Activated CD4-positive, CD25-positive, alpha-beta regulatory T cell (primary cell): ENCODE measurements around the gene ALPP.
"Not testable (repeated sequence)": the region's sequence is repeated elsewhere in the genome, so short reads cannot be mapped to it uniquely, and the experiment has no call there.

Source experiments
- DNase-seq, 4 experiments: peaks; one replicate each; lab custom pipeline; 2025; lab: John Stamatoyannopoulos, UW

ALPP gene

DNA sequence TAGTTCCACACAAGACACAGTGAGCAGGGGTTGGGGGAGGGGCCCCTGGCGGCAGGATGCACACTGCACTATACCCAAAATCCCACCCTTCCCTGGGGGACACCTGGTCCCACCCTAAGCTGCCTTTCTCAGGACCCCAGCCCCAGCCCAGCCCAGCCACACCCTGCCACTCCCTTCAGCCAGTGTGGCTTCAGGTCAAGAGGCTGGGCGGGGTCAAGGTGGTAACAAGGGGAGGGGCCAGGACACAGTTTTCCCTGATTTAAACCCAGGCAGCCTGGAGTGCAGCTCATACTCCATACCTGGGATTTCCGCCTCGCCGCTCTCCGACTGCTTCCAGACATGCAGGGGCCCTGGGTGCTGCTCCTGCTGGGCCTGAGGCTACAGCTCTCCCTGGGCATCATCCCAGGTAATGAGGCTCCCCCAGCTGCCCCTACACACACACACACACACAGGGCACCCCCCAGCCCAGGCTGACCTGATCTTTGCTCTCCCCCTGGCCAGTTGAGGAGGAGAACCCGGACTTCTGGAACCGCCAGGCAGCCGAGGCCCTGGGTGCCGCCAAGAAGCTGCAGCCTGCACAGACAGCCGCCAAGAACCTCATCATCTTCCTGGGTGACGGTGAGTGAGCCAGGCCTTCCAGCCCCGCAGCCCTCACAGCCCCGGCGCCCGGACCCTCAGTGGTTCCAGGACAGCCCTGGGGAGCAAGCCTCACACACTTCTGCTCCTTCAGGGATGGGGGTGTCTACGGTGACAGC lies 28.2 kb downstream of the ALPP start, which contains the start of gene ALPG:
TSS of gene ALPG (plus strand) at position 289 of the 755 bp plus-strand sequence. CDS start at position 340, 51 bp downstream.
- DNase-seq: no peak

DNA sequence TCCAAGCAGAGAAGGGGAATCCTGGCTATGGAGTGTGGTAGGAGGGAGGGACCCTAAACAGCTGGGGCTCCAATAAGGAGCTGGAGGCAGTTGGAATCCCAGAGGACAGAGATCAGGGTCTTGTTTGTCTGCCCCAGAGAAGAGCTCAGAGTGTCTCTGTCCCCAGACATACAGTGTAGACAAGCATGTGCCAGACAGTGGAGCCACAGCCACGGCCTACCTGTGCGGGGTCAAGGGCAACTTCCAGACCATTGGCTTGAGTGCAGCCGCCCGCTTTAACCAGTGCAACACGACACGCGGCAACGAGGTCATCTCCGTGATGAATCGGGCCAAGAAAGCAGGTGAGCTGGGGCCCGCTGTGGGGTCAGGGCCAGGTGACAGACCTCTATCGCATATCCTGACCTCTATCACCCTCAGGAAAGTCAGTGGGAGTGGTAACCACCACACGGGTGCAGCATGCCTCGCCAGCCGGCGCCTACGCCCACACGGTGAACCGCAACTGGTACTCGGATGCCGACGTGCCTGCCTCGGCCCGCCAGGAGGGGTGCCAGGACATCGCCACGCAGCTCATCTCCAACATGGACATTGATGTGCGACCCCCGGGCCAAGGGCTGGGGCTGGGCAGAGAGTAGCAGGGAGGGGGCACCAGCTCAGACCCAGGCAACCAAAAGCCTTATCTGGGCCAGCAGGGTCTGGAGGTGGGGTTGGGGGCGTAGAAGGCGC lies 29.0 kb downstream of the ALPP start:
- not testable (repeated sequence) for DNase-seq

DNA sequence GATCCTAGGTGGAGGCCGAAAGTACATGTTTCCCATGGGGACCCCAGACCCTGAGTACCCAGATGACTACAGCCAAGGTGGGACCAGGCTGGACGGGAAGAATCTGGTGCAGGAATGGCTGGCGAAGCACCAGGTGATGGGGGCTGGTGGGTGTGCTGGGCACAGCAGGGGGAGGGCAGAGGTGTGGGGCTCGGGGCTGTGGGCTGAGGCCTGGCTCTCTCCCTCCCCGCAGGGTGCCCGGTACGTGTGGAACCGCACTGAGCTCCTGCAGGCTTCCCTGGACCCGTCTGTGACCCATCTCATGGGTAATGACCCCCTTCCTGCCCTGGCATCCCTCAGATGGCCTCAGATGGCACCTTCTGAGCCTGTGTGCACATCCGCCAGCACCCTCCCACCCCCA lies 29.7 kb downstream of the ALPP start:
- DNase-seq: not testable (repeated sequence)

DNA sequence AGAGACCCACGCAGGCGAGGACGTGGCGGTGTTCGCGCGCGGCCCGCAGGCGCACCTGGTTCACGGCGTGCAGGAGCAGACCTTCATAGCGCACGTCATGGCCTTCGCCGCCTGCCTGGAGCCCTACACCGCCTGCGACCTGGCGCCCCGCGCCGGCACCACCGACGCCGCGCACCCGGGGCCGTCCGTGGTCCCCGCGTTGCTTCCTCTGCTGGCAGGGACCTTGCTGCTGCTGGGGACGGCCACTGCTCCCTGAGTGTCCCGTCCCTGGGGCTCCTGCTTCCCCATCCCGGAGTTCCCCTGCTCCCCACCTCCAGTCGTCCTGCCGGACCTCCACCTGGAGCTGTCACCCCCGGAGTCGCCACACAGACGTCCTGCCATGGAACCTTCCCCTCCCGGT lies 31.1 kb downstream of the ALPP start:
- DNase-seq: not testable (repeated sequence)

DNA sequence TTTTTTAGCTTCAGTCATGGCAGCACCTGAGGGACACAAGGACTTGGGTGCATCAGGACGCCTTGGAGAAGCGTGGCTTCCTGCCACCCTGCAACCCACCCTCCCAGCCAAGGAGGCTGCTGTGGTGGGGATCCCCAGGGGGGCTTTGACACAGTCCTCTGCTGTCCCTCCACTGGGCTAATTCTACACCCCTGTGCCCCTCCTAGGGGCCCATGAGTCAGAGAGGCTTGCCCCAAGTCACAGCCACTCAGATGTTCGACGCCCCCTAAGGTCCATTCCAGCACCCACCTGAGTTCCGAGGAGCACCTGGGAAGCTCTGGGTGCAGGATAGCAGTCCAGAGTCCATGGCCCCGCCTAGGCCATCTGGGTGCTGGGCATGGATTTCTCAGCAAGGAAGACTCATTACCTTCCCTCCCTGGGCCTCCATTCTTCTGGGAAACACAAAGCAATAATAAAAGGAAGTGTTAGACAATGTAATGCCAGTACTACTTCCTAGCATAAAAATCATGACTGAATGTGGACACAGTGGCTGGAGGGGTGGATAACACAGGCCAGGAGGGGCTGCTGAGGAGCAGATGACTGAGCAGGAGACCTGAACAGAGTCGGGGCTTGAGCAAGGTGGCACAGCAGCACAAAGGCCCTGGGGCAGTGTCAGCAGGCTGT lies 31.8 kb downstream of the ALPP start:
- no peak for DNase-seq

DNA sequence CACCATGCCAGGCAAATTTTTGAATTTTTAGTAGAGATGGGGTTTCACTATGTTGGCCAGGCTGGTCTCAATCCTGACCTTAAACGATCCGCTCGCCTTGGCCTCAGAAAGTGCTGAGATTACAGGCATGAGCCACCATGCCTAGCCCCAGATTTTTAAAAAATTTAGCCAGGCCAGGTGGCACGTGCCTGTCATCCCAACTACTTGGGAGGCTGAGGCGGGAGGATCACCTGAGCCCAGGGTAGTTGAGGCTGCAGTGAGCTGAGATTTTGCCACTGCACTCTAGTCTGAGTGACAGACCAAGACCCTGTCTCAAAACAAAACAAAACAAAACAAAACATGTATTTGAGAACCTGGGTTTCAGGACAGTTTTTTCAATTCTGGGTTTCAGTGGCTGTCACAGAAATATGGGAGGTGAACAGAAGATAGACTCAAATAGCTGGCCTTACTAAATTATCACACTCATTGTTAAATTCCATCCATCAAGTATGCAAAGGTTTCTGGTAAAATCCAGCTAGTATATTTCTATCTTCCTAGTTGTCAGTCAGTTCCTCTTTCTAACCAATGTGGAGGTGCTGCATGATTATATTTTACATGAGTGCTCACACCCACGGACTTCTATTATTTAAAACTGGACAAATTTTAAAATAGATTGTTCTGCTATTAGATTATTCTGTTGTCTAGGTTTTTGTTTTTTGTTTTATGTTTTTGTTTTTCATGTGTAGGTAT lies 33.5 kb downstream of the ALPP start:
- DNase-seq: no peak

DNA sequence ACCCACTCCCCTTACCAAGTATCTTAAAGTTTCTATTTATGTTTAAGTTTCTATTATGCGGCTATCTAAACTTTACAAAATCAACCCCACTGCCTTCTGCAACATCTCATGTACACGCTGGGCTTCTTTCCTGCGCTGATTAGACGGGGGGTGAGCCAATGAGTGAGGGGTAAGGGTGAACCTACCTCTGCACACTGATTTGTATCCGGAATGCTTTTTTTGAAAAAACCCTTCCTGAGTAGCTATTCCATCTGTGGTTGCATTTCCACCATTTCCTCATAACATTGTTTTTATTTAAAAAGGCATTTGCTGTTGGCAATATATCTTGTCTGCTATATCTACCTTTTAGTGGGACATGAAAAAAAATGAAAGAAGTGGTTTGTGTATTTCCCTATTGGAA lies 34.4 kb downstream of the ALPP start:
- no peak for DNase-seq

DNA sequence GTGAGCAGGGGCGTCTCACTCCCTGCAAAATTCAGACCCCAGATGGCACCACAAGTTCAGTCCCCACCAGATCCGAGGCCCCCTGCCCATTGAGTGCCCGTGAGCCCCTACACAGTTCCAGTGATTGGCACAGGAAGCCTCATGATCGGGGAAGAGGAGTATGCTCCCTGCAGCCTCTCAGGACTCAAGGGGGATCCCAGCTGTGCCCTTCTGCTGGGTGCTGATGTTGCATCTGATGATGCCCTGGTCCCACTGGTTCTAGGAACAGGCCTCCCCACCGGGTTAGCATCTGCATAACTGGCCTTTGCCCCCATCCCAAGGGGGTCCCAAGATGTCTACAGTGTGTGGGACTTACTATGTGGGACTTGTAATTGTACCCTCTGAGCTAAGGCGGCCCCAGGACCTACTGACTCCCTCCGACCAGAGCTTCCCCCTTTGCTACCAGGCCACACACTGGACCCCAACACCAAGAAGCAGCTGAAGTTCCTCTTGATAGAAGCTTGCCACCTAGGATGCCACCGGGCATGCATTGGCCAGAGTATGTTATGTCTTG lies 36.7 kb downstream of the ALPP start:
- no peak for DNase-seq

DNA sequence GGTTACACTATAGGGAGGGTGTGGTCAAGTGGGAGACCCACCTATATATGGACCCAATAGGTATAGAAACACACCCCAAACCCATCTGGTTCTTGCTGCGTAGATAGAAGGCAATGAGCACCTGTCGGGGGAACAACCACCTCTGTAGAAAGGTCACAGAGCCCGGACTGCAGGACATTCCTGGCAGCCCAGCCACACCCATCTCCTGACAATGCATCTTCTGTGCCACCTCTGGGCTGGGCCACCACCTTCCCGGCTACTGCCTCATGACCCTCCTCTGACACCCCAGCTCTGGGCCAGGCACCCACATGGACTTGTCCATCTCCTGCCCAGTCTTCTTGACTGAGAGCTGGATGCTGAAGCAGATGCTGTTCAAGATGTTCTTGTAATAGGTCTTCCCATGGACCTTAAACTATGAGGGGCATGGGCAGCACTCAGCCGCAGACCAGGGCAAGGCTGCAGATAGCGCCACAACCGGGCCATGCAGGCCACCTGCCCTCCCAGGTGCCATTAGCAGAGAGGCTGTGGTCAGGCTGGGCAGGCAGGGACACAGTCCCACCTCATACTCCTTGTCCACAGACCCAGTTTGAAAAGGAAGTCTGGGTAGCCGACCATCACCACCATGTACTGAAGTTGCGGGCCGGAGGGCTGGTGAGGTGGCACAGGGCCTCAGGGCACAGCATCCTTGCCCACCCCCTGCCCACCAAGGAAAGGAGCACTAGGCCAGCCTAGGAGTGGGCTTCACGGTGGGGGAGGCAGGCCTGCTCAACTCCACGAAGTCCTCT lies 37.4 kb downstream of the ALPP start:
- no peak for DNase-seq

DNA sequence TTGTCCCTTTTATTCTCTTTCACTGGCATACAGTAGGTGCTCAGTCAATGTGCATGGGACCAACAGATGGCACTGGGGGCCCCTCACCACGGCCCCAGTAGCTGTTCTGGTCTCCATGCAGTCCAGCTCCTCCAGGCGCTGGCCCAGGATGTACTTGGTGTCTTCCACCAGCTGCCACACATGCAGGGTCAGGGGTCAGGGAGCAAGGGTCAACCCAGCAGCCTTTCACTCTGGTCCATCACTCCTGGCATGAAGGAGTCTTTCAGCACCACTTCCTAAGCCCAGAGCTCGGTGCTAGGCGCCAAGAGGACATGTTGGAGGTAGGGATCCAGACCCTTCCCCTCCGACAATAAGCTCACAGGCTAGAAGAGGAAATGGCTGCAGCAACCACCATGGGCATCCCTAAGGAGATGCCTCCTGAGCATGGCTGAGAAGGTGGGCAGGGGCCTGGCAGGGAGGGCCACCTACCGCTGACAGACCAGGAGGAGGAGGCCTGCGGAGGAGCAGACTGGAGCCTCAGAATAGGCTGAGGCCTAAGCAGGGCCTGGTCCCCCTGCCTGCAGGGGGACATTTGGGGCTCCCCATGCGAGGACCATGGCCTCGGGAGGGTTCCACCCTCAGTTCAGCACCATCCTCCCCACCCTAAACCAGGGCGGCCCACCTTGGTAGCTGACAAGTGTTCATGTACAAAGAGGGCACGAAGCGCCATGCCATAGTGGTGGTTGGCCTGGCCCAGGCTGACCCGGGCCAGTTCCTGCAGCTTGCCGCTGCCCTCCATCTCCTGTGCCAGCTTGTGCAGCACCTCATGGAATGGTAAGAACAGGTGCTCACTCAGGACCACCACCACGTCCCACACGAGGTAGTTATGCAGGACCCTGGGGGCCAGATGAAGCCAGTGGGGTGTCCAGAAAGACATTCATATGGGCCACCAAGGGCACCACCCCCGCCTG lies 38.2 kb downstream of the ALPP start:
- DNase-seq: no peak

DNA sequence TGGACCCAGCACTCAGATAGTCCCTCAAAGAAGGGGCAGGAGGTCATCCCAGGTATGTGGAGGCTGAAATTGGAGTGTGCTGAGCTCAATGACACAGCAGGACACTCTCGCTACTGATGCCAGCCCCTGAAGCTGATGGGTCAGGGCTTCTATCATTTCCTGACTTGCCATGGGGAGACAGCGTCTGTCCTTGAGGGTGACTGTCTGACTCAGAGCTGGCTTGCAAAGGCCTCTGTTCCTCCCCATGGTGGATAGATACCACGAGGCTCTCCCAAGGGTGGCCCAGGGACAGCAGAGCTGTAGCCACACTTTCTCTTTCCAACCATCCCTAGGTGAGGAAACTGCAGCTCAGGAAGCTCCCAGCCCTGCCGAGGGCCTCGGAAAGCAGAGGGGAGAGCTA lies 38.9 kb downstream of the ALPP start:
- DNase-seq: no peak

DNA sequence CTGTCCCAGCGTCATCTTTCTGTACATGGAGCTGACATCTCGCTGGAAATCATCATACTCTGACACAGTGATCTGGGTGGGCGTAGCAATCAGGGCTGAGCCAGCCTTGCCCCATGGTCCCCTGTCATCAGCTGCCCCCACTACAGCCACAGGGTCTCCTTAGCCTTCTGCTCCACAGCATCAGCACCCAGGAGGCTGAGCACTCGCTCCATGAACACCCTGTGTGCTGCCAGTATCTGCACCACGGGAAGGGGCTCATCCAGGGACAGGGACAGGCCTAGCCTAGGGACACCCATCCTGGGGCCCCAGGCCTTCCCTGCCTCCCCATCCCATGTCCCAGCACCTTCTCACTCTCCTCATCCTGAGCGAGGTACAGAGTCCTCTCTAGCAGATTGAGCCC lies 39.5 kb downstream of the ALPP start:
- no peak for DNase-seq

DNA sequence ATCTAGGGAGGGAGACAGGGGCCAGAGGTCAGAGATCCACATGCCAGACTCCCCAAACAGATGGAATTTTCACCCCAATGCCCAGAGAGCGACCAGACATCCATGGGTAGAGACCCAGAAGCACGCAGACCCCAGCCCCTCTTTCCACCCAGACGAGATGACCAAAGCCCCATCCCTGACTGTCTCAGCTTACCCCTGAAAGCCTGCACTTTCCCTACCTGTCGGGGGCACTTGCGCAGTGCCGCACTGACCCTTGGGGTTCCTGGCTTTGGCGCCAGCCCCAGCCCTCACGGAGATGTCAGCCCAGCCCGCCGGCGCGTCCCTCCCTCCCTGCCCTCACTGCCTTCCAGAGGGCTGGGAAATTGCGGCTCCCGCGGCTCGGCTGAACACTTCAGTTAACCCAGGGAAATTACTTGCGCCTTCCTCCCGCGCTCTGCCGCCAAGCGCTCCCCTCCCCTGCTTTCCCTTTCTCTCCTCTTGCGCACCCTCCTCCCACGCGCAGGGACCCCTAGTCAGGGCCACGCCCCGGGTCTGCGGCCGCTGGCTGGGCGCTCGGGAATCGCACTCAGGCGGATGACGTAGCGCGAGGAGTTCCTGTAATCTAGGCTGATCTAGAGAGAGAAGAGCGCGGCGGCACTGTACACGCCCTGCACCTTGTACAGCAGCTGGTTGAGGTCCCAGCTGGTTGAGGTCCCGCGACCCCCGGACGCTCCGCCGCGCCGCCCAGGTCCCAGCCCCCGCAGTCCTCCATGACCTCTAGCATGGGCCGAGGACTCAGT lies 40.1 kb downstream of the ALPP start:
- DNase-seq: no peak

DNA sequence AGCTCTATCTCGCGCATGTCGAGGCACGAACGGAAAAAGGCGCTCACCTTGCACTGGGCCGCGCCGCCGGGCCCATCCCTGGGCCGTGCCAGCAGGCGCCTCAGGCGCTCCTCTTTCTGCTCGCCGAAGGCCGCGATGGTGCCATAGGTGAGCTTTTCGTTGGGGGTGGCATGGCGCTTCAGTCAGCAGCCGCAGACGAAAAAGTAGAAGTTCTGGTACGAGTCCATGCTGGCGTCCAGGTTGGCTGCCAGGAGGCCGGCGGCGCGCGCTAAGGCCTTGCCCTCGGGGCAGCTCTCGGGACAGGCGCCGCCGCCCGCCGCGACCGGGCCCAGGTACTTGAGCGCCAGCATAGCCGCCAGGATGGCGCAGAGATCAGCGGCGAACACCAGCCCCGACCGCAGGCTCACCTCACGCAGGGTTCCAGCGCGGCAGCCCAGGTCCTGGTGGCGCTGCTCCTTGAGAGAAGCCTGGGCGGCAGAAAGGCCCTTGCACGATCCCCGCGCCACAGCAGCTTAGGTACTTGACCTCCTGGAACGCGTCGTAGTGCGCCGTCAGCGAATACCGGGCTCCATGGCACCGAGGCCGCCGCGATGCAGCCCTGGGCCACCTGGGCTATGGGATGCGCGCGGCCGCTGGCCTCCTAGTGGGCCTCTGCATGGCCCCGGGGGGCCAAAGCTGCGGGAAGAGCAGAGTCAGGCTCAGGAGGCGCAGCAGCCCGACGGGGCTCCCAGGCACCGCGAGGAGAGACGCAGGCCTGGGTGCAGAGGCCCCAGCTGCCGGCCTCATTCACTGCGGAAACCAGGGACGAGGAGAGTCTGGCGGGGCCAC lies 40.9 kb downstream of the ALPP start:
- no peak for DNase-seq

DNA sequence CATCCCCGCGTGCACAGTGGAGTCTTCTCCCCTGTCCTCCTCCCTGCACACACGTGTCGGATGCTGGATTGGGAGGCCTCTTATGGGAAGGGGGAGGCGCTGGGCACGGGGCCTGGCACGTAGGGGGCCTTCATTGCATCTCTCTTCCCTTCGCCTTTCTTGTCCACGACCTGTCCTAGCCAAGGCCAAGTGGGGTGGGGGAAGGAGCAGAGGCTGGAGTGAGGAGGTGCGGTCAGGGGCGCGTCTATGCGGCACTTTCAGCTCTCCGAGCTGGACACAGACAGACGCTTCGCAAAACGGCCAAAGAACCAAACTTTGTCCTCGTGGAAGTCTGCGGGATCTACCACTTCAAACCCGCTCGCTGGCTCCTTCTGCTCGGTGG lies 41.5 kb downstream of the ALPP start:
- DNase-seq: no peak

DNA sequence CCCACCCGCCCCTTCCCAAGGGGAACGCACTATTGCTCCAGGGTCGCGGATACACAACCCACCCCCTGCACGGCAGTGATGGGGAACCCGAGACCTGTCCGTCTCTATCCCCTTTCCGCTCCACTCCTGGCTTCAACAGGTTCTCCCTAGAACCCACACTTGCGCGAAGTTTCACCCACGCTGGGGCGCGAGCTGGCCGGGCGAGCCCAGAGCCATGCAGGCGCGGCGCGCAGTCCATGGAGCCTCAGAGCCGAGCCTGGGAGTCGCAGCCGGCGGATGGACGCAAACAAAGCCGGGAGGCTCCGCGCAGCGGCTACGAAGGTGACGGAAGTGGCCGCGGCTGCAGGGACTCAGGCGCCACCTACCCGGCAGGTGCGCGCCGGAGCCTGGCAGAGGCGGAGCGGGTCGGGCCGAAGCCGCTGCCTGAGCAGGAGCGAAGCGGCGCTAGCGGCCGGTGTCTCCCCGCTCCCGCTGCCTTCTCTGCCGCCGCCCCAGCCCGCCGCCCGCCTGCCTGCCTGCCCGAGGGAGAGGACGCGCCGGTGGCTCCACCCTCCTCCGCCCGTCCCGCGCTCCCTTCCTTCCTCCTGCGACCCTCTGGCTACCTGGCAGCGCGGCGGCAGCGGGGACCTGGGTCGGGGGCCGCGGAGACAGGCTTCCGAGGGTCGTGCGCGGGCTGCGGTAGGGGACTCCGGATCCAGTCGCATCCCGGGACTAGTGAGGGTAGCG lies 42.1 kb downstream of the ALPP start:
- no peak for DNase-seq

DNA sequence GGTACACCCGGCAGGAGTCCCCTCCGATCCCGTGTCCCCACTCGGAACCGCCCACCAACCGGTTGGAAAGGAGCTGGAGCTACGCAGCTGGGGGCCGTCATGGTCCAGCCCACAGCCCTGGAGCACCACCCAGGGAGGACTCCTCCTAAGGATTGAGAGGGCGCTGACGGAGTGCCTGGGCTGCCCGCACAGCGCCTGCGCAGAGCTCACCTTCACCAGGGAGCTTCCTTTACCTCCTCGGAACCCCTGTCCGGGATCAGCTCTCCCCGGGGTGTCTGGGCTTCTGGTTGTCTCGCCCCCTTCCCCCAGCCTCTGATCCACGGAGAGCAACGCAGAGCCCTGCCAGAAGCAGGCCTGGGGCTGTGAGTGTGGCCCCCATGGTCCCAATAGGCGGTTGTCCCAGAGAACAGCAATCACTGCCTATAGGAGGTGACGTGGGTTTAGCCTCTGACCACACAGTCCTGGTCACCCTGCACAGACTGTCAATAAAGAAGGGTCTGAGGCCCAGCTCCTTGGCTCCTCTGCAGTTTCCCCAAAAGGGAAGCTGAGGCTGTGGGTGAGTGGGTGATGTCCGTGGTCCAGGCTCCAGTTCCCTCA lies 42.7 kb downstream of the ALPP start:
- DNase-seq: no peak
